ENCODE measurements around the gene FYTTD1.
"Not testable (repeated sequence)": the region's sequence is repeated elsewhere in the genome, so short reads cannot be mapped to it uniquely, and the experiment has no call there.

The FYTTD1 gene, protein sequence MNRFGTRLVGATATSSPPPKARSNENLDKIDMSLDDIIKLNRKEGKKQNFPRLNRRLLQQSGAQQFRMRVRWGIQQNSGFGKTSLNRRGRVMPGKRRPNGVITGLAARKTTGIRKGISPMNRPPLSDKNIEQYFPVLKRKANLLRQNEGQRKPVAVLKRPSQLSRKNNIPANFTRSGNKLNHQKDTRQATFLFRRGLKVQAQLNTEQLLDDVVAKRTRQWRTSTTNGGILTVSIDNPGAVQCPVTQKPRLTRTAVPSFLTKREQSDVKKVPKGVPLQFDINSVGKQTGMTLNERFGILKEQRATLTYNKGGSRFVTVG

DNA sequence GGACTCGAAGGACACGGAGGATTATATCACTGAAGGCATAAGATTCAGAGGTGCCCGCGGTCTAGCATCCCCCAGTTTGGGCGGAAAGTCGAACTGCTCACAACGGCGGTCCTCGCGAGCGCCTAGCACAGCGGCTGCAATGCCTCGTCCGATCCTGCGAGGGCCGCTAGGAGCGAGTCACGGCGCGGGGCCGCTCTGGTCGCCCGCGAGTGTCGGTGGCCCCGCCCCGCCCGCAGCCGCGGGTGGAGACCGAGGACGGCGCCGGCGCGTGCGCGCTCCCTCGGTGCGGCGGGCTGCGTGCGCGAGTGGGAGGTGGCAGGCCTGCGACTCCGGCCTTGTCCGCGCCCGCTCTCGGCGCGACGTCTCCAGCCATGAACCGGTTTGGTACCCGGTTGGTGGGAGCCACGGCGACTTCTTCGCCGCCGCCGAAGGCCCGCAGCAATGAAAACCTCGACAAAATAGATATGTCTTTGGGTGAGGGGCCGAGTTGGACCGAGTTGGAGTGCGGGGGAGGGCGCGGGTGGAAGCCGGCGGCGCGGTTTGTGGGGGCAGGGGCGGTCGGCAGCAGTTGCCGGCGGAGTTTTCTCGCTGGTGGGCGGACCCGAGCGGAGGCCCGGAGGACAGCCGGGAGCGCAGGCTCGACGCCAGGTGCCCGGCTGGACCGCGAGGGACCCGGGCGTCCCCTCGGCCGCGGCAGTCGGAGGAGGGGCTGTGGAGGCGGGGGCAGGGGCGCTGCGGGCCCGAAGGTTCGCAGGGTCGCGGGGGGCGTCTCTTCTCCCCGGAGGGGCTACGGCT, at the start of gene FYTTD1:
Gene FYTTD1, plus strand, starts transcription at position 283 of the 795 bp plus-strand sequence. Its CDS starts 89 bp downstream, at position 372.
- DNase-seq, result peak; percentile 85 to 91

- no peak for DNase-seq
Observed at GRCh38 chr3:197700095-197700494, 49.6 kb upstream of the FYTTD1 start.

GRCh38 chr3:197701841-197702240, 47.8 kb upstream of the FYTTD1 start:
- no peak for DNase-seq

GRCh38 chr3:197706658-197707057, 43.0 kb upstream of the FYTTD1 start:
- DNase-seq, result no peak

DNA sequence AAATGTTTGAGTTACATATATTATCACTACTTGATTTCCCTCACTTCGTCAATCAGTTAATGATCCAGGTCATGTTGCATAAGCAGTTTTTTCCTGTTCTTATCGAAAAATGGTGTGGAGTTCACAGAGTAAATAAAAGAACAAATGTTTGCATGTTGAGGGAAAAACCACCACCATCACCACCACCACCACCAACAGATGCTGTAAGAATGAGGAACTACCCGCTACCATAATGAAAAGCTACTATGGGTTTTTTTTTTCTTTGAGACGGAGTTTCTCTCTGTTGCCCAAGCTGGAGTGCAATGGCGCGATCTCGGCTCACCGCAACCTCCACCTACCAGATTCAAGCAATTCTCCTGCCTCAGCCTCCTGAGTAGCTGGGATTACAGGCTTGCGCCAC, 40.5 kb upstream of the FYTTD1 start:
- no peak for DNase-seq

DNA sequence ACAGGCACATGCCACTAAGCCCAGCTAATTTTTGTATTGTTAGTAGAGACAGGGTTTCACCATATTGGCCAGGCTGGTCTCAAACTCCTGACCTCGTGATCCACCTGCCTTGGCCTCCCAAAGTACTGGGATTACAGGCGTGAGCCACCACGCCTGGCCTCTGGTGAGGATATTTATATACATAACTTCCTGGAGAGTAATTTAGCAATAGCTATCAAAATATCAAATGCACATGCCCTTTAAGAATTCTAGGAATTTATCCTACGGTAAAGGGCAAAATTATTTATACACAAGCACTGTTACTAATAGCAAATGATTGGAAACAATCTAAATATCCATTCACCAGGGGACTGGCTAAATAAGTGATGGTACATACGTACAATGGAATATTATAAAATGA, 38.7 kb upstream of the FYTTD1 start:
- DNase-seq, result not testable (repeated sequence)

- DNase-seq, result peak; percentile 50 to 56
Observed at GRCh38 chr3:197711973-197712707, 37.5 kb upstream of the FYTTD1 start.

- DNase-seq, result no peak
Observed at GRCh38 chr3:197713477-197713822, 36.2 kb upstream of the FYTTD1 start.

- DNase-seq, result no peak
Observed at GRCh38 chr3:197714251-197714650, 35.4 kb upstream of the FYTTD1 start.

- no peak for DNase-seq
Observed at GRCh38 chr3:197718891-197719290, 30.8 kb upstream of the FYTTD1 start.

DNA sequence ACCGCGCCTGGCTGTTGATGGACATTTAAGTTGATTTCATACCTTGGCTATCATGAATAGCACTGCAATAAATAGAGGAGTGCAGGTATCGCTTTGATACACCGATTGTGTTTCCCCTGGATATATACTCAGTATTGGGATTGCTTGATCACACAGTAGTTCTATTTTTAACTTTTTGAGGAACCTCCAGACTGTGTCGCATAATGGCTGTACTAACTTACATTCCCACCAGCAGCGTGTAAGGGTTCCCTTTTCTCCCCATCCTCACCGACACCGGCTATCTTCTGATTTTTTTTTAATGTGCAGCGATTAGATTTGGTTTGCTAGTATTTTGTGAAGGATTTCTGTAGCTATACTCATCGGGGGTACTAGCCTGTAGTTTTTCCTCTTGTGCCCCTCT, 29.0 kb upstream of the FYTTD1 start:
- DNase-seq, result no peak

DNA sequence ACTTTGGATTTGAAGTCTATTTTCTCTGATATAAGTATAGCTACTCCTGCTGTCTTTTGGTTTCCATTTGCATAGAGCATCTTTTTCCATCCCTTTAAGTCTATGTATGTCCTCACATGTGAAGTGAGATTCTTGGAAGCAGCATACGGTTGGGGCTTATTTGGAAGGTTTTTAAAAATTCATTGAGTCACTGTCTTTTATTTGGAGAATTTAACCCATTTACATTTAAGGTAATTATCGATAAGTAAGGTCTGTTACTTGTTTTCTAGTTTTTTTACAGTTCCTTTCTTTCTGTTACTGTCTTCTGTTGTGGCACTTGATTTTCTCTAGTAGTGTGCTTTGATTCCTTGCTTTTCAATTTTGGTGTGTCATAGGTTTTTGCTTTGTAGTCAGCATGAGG, 26.9 kb upstream of the FYTTD1 start:
- no peak for DNase-seq

- DNase-seq, result not testable (repeated sequence)
Observed at GRCh38 chr3:197727878-197728277, 21.8 kb upstream of the FYTTD1 start.

- DNase-seq, result no peak
Observed at GRCh38 chr3:197728487-197728886, 21.2 kb upstream of the FYTTD1 start.

GRCh38 chr3:197730200-197730599, 19.5 kb upstream of the FYTTD1 start:
- DNase-seq, result no peak

- DNase-seq, result not testable (repeated sequence)
Observed at GRCh38 chr3:197730770-197731169, 18.9 kb upstream of the FYTTD1 start.

- DNase-seq, result not testable (repeated sequence)
Observed at GRCh38 chr3:197731483-197731882, 18.2 kb upstream of the FYTTD1 start.

GRCh38 chr3:197733042-197733441, 16.6 kb upstream of the FYTTD1 start:
- no peak for DNase-seq

DNA sequence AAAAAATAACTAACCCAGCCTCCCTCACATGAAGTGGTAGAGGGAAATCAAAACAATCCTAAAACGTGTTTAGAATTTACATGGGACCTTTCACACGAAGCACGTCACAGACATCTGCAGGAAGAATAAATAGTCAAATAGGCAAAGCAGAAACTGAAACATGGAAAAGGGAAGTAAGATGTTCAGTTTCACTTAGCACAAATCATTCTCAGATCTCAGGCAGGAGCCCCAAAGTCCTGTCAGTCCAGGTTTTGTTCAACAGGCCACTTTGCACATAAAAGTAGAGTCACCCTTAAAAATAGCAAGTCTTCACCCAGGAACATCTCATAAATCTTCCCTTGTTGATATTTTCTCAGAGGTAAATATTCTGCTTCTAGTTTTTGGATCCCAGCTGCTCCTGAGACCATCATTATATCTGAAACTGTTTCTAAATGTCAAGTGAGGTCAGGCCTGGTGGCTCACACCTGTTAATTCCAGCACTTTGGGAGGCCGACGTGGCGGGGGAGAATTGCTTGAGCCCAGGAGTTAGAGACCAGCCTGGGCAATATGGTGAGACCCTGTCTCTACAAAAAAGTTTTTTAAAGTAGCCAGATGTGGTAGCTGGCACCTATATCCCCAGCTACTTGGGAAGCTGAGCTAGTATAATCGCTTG, 14.9 kb upstream of the FYTTD1 start:
- peak; percentile 85 to 90 for DNase-seq

DNA sequence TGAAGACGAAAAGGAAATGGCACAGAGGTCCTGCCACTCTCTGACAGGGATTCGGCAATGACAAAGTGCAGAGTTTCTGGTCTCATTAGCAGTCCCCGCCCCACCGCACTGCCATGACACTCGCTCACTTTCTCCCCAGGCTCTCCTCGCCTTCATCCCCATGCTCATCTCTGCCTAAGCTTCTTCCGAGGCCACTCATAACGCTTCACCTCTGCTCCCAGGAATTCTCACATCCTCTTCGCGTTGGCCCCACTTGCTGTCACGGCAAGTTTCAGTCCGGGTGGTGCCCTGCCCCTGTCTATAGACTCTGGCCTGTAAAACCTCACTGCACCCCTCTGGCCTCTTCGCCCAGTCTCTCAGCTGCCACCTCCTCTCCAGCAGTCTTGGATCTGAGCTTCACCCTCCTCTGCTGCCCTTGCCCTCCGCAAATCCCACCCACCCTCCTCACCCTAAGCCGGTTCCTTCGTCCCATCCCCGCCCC, 13.6 kb upstream of the FYTTD1 start:
- DNase-seq, result peak in 1 of 2 experiments; percentile 25

DNA sequence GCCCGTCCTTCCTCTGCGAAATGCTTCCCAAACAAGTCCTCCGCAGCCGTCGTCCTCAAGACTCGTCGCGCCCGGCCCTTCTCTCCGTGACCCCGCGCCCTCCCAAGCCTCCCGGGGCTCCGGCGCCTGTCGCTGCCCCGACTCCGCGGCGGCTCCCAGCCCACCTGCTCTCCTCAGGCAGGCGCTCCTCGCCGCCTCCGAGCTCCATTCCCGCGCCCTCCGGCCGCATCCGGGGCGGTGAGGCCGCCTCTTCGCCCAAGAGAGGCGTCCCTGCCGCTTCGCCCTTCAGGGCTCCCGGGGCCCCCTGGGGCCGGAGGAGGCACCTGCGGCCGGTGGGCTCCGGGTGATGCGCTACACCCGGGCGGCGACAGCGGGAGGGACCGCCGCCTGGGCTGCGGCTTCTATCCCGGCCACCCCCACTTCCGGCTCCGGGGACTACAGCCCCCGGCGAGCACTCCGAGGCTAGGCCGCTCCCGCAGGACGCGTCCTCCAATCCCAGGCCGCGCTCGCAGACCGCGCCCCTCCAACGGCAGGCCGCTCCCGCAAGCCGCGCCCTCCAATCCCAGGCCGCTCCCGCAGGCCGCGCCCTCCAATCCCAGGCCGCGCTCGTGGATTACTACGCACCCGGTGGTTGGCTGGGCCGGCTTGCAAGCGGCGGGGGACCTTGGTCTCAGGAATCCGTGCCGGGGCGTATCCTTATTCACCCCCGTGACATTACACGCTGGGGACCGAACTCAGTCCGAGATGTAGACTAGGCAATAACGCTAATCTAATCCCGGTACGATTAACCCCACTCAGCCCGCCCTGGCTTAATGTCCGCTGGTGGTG, 13.0 kb upstream of the FYTTD1 start, which contains the start of gene RUBCN:
Gene RUBCN, minus strand, starts transcription at position 414 of the 828 bp plus-strand sequence. Its CDS starts 185 bp downstream, at position 229.
- peak; percentile 97 to 99 for DNase-seq

DNA sequence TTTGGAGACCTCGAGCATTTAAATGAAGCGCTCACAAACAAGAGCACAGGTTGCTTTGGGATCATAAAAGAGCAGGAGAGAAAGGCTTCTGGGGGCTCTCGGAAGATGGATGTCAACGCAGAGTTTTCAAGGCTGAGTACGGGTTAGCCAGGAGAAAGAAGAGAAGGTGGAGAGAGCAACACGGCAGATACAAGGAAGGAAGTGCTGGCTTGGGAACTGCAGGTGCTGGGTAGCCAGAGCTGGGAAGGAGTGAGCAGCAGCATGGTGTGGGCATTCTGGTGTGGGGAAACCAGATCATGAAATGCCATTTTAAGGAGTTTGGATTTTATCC, 12.4 kb upstream of the FYTTD1 start:
- DNase-seq, result no peak

All from AML-193 (cell line).